H1 (cell line): Measurements from ENCODE around the gene CD99. TPM values are rescaled to one million over a fixed set of nuclear protein-coding genes. Genes with fewer than 3 reads are reported as not detected.

Source experiments
- CTCF ChIA-PET: fragments of 300-600 bp; sonication (Branson Sonifier 250); formaldehyde crosslinking; loops from one replicate; lab custom pipeline; 2021; ENCODE audit not compliant: partially characterized antibody; lab: Charles Lee
- POLR2A ChIA-PET: fragments of 300-600 bp; sonication (Branson Sonifier 250); formaldehyde crosslinking; loops from one replicate; lab custom pipeline; 2021; ENCODE audit warnings: inconsistent platforms; ENCODE audit not compliant: partially characterized antibody; lab: Charles Lee
- DNase-seq, 2 experiments: peaks; one replicate each; pipeline versions ENCODE4 v3.0.0 to v3.0.0-alpha.2; 2010 to 2022; ENCODE audit warnings: low spot score in 2 of 2, low read depth in 1 of 2, mixed read lengths in 1 of 2
- FAIRE-seq: peaks from 2 replicates; lab custom pipeline; 2011; peaks lifted over from hg19 to GRCh38; lab: Jason Lieb, UNC
- H2AFZ ChIP-seq: 2 replicates; pipeline ENCODE4 v1.8.1; 2012; ENCODE audit warnings: low read length, inconsistent platforms
- H2AK5ac ChIP-seq: 2 replicates; pipeline ENCODE4 v1.6.1; 2013; ENCODE audit warnings: low read depth, low read length
- H2BK120ac ChIP-seq: replicated peaks from 2 replicates; pipeline ENCODE3; 2013; ENCODE audit warnings: low read depth, low read length, inconsistent platforms
- H2BK12ac ChIP-seq: 2 replicates; pipeline ENCODE4 v1.6.1; 2013; ENCODE audit warnings: low read depth, low read length
- H2BK15ac ChIP-seq: 2 replicates; pipeline ENCODE4 v1.6.1; 2013; ENCODE audit warnings: low read length
- H2BK20ac ChIP-seq: 2 replicates; pipeline ENCODE4 v1.6.1; 2013; ENCODE audit warnings: low read length
- H2BK5ac ChIP-seq: 2 replicates; pipeline ENCODE4 v1.6.1; 2013; ENCODE audit warnings: low read depth, low read length
- H3K14ac ChIP-seq: 2 replicates; pipeline ENCODE4 v1.6.1; 2013; ENCODE audit warnings: inconsistent platforms; ENCODE audit not compliant: insufficient read length
- H3K18ac ChIP-seq: 2 replicates; pipeline ENCODE4 v1.6.1; 2013; ENCODE audit warnings: low read length; ENCODE audit errors: extremely low read depth
- H3K23ac ChIP-seq: 2 replicates; pipeline ENCODE4 v1.6.1; 2013; ENCODE audit warnings: inconsistent platforms; ENCODE audit not compliant: insufficient read length
- H3K23me2 ChIP-seq: 2 replicates; pipeline ENCODE4 v1.6.1; 2013; ENCODE audit warnings: low read depth, low read length
- H3K27ac ChIP-seq: 2 replicates; pipeline ENCODE4 v1.6.1; 2011; ENCODE audit warnings: low read depth, low read length, inconsistent platforms
- H3K27me3 ChIP-seq, 4 experiments: replicated peaks in 1 of 4; 1 replicate in 1 of 4; 2 replicates in 3 of 4; pipeline versions ENCODE4 v1.6.1 to v1.8.1; 2011 to 2013; ENCODE audit warnings: low read length in 3 of 4, mild to moderate bottlenecking in 3 of 4, inconsistent platforms in 2 of 4, mixed read lengths in 2 of 4, moderate library complexity in 1 of 4; ENCODE audit not compliant: control insufficient read depth in 3 of 4, insufficient read depth in 3 of 4; ENCODE audit errors: extremely low read depth in 1 of 4
- H3K36me3 ChIP-seq, 4 experiments: 2 replicates each; pipeline versions ENCODE4 v1.6.1 to v1.8.1; 2011 to 2013; ENCODE audit warnings: mild to moderate bottlenecking in 4 of 4, low read length in 3 of 4, moderate library complexity in 2 of 4, control low read depth in 1 of 4, inconsistent platforms in 1 of 4; ENCODE audit not compliant: insufficient read depth in 4 of 4, control insufficient read depth in 2 of 4
- H3K4ac ChIP-seq: replicated peaks from 2 replicates; pipeline ENCODE3; 2013; ENCODE audit warnings: low read length, low read depth, mixed read lengths, inconsistent platforms; ENCODE audit not compliant: insufficient read length
- H3K4me1 ChIP-seq, 4 experiments: replicated peaks in 1 of 4; 1 replicate in 1 of 4; 2 replicates in 3 of 4; pipeline versions ENCODE4 v1.6.1 to v1.8.1; 2011 to 2013; ENCODE audit warnings: low read length in 3 of 4, inconsistent platforms in 2 of 4, mixed read lengths in 1 of 4; ENCODE audit not compliant: insufficient read depth in 4 of 4, control insufficient read depth in 3 of 4
- H3K4me2 ChIP-seq, 2 experiments: 2 replicates each; pipeline versions ENCODE4 v1.6.1 to v1.8.1; 2011 to 2013; ENCODE audit warnings: low read depth in 2 of 2, low read length in 2 of 2, control low read depth in 1 of 2, inconsistent platforms in 1 of 2, mild to moderate bottlenecking in 1 of 2; ENCODE audit not compliant: insufficient read depth in 1 of 2
- H3K4me3 ChIP-seq, 4 experiments: fragments of 200-600, 300-600 bp in 1 of 4; sonication (generic), shearing (Covaris generic), sonication (Bioruptor Twin) in 1 of 4; 2 replicates each; pipeline versions ENCODE4 v1.5.1 to v1.8.1; 2011 to 2016; ENCODE audit warnings: low read length in 4 of 4, low read depth in 3 of 4, control low read depth in 2 of 4, inconsistent platforms in 2 of 4, mild to moderate bottlenecking in 2 of 4, mixed read lengths in 1 of 4, moderate library complexity in 1 of 4; ENCODE audit not compliant: insufficient read depth in 2 of 4; ENCODE audit errors: extremely low read depth in 1 of 4
- H3K56ac ChIP-seq: replicated peaks from 2 replicates; pipeline ENCODE3; 2013; ENCODE audit warnings: low read depth, mild to moderate bottlenecking, mixed read lengths, low read length, inconsistent platforms; ENCODE audit not compliant: insufficient read length
- H3K79me1 ChIP-seq: 2 replicates; pipeline ENCODE4 v1.6.1; 2013; ENCODE audit warnings: low read depth, low read length, control low read depth
- H3K79me2 ChIP-seq, 2 experiments: 2 replicates each; pipeline versions ENCODE4 v1.6.1 to v1.8.1; 2012 to 2013; ENCODE audit warnings: low read length in 2 of 2, mild to moderate bottlenecking in 2 of 2, inconsistent platforms in 1 of 2; ENCODE audit not compliant: insufficient read depth in 2 of 2, control insufficient read depth in 1 of 2
- H3K9ac ChIP-seq, 4 experiments: replicated peaks in 1 of 4; 1 replicate in 1 of 4; 2 replicates in 3 of 4; pipeline versions ENCODE4 v1.6.1 to v1.8.1; 2011 to 2013; ENCODE audit warnings: low read depth in 3 of 4, low read length in 3 of 4, control low read depth in 2 of 4, mild to moderate bottlenecking in 2 of 4, moderate library complexity in 2 of 4, inconsistent platforms in 1 of 4; ENCODE audit errors: extremely low read depth in 1 of 4
- H3K9me3 ChIP-seq, 2 experiments: 2 replicates each; pipeline versions ENCODE4 v1.6.1 to v1.8.1; 2012 to 2013; ENCODE audit warnings: mild to moderate bottlenecking in 2 of 2, moderate library complexity in 2 of 2, control low read depth in 1 of 2, inconsistent platforms in 1 of 2, low read depth in 1 of 2, low read length in 1 of 2, mixed read lengths in 1 of 2; ENCODE audit not compliant: insufficient read depth in 2 of 2
- H4K20me1 ChIP-seq, 2 experiments: replicated peaks in 1 of 2; 2 replicates each; pipeline versions ENCODE3 to v1.8.1; 2011 to 2013; ENCODE audit warnings: inconsistent platforms in 2 of 2, low read length in 2 of 2, mild to moderate bottlenecking in 1 of 2; ENCODE audit not compliant: insufficient read depth in 2 of 2, control insufficient read depth in 1 of 2
- H4K5ac ChIP-seq: 2 replicates; pipeline ENCODE4 v1.6.1; 2013; ENCODE audit warnings: low read length, low read depth, mixed read lengths, inconsistent platforms; ENCODE audit not compliant: insufficient read length
- H4K8ac ChIP-seq: 2 replicates; pipeline ENCODE4 v1.8.0; 2013; ENCODE audit warnings: mild to moderate bottlenecking, moderate library complexity, low read length, inconsistent platforms; ENCODE audit not compliant: insufficient read depth; ENCODE audit errors: extremely low read depth
- H4K91ac ChIP-seq: replicated peaks from 2 replicates; pipeline ENCODE3; 2013; ENCODE audit warnings: low read length, mixed read lengths, inconsistent platforms; ENCODE audit not compliant: insufficient read length
- SIN3A ChIP-seq, 2 experiments: IDR thresholded peaks in 1 of 2; conservative IDR thresholded peaks in 1 of 2; 2 replicates each; pipeline ENCODE4 v1.6.1; 2011 to 2012; ENCODE audit warnings: low read length in 2 of 2, improper control_type of control experiment in 1 of 2, low read depth in 1 of 2, mild to moderate bottlenecking in 1 of 2
- WGBS, 2 experiments: shearing (Covaris generic) in 1 of 2; methylation state at CpG; one replicate each; pipeline versions ENCODE4 v1.1.6 to v1.1.7; 2013 to 2015; ENCODE audit warnings: low lambda C conversion rate in 2 of 2, mixed read lengths in 2 of 2, inconsistent platforms in 1 of 2, low coverage in 1 of 2, missing lambda C conversion rate in 1 of 2; ENCODE audit not compliant: insufficient replicate concordance in 2 of 2, insufficient coverage in 1 of 2, insufficient read length in 1 of 2; ENCODE audit errors: extremely low coverage in 1 of 2, missing lambda C conversion rate in 1 of 2; 5-methylcytosine and 5-hydroxymethylcytosine counted together
- polyA plus RNA-seq, 7 experiments: library from polyadenylated mRNA; depleted of rRNA in 3 of 7; stranded (reverse) in 5 of 7; unstranded in 2 of 7; fragments of >200 nt in 5 of 7; fragments of 200-250 nt in 2 of 7; gene quantifications; 1 replicate in 5 of 7; 2 replicates in 1 of 7; 4 replicates in 1 of 7; pipeline versions ENCODE4 v1.2.1 to v1.2.3, GENCODE V29; 2011 to 2013; ENCODE audit warnings: missing spikeins in 2 of 7, mixed read lengths in 2 of 7
- total RNA-seq: library from RNA; stranded (reverse); fragmentation: NEBNext Ultra II Directional; extraction: Animal tissue kit (Norgen Biotek cat#: 25700); gene quantifications from 2 replicates; pipeline ENCODE4 v1.2.1, GENCODE V29; 2021

Gene CD99
- total and polyA plus RNA-seq, 2 of the 8 experiments (the other 6 are each of a cell fraction or from before 2014, with no cell fraction given): 30.1 to 47.8 TPM

- Histone ChIP-seq H3K36me3 (peaks cover 0 to 3% (median 0%) of the 10 kb centered on the region in 4 experiments; a peak in 1 of 8 replicates), H4K20me1 (no peaks in the 10 kb centered on the region), H3K56ac (no peak overlapping the region), H3K4me1 (no peaks in the 10 kb centered on the region), H2BK20ac (no peak overlapping the region), H3K14ac (no peak overlapping the region), H3K18ac (no peak overlapping the region), H3K79me1 (no peaks in the 10 kb centered on the region), H2AFZ (no peak overlapping the region), H3K9ac (no peak overlapping the region), H3K4me3 (no peak overlapping the region), H3K23ac (no peak overlapping the region), H2BK120ac (no peak overlapping the region), H4K5ac (no peak overlapping the region), H3K4me2 (no peak overlapping the region), H3K4ac (no peak overlapping the region), H3K23me2 (no peaks in the 10 kb centered on the region), H2BK15ac (no peak overlapping the region), H3K27me3 (no peaks in the 10 kb centered on the region), H3K79me2 (no peaks in the 10 kb centered on the region), H2BK12ac (no peak overlapping the region), H3K9me3 (no peaks in the 10 kb centered on the region), H2BK5ac (no peak overlapping the region), H4K91ac (no peak overlapping the region), H4K8ac (no peak overlapping the region), H2AK5ac (no peak overlapping the region), H3K27ac (no peak overlapping the region)
- WGBS, 2 experiments: 92% methylated on average over 6 of the region's 6 CpGs; no CpG with 5 or more reads in 1 of the 2 experiments
- FAIRE-seq (no peak), DNase-seq (no peak)
- POLR2A ChIA-PET: no interaction called here
- CTCF ChIA-PET: no interaction called here
- no peak for TF ChIP-seq SIN3A (conservative IDR thresholded peaks at IDR 0.05 in 1 of 2, IDR thresholded peaks at IDR 0.05 in 1 of 2; ENCODE audit: low read depth in 1 of 2, low read length in 2 of 2)
These were observed 33.5 kb upstream of the CD99 start for GRCh38 chrX:2657532-2658113.
